Left kidney (tissue), 2 donors: ENCODE measurements around the gene IKZF3. TPM values are rescaled to one million over a fixed set of nuclear protein-coding genes. Genes with fewer than 3 reads are reported as not detected.
"Not testable (repeated sequence)": the region's sequence is repeated elsewhere in the genome, so short reads cannot be mapped to it uniquely, and the experiment has no call there.

Experiments used
- DNase-seq: peaks from one replicate; pipeline ENCODE4 v3.0.0-alpha.2; 2013
- polyA plus RNA-seq: library from polyadenylated mRNA; unstranded; fragments of 120-200 nt; gene quantifications from one replicate; pipeline ENCODE4 v1.2.1, GENCODE V29; 2013; ENCODE audit not compliant: insufficient read length

The IKZF3 gene
- polyA plus RNA-seq, 1 donor: 0.37 TPM

GRCh38 chr17:39716879-39717536 is 147.1 kb downstream of the IKZF3 start:
- DNase-seq: no peak

- DNase-seq: no peak
Measured at GRCh38 chr17:39716073-39716818, 147.9 kb downstream of the IKZF3 start.

GRCh38 chr17:39715375-39716072 is 148.6 kb downstream of the IKZF3 start:
- DNase-seq: no peak

- no peak for DNase-seq
Measured at GRCh38 chr17:39714234-39714633, 149.9 kb downstream of the IKZF3 start.

- no peak for DNase-seq
Measured at GRCh38 chr17:39711851-39712250, 152.3 kb downstream of the IKZF3 start.

- DNase-seq: not testable (repeated sequence)
Measured at GRCh38 chr17:39711071-39711470, 153.0 kb downstream of the IKZF3 start.

DNA sequence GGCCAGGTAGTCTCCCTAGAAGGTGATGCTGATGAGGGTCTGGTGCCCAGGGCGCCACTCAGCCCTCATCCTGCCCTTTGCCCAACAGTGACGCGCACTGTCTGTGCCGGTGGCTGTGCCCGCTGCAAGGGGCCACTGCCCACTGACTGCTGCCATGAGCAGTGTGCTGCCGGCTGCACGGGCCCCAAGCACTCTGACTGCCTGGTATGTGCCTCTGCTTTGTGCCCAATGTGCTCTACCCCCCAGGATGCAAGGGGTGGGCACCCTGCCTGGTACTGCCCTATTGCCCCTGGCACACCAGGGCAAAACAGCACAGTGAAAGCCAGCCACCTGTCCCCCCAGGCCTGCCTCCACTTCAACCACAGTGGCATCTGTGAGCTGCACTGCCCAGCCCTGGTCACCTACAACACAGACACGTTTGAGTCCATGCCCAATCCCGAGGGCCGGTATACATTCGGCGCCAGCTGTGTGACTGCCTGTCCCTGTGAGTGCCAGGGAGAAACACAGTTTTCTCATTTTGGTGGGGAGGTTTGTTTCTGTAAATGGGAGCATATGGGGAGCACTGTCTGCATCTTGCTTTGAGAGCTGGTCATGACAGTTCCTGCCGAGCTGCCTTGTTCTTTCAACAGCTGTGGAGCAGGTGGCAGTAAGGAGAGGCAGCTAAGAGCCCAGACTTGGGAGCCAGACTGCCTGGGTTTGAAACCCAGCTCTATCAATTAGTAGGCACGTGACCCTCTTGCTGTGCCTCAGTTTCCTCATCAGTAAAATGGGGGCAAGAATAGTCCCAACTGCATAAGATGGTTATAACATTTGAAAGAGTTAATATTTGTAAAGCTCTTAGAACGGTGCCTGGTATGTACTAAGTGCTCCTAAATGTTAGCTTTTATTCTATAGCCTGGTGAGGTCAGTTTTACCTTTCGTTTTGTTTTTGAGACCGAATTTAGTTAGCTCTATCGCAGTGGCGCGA is 153.8 kb downstream of the IKZF3 start:
- DNase-seq: no peak

DNA sequence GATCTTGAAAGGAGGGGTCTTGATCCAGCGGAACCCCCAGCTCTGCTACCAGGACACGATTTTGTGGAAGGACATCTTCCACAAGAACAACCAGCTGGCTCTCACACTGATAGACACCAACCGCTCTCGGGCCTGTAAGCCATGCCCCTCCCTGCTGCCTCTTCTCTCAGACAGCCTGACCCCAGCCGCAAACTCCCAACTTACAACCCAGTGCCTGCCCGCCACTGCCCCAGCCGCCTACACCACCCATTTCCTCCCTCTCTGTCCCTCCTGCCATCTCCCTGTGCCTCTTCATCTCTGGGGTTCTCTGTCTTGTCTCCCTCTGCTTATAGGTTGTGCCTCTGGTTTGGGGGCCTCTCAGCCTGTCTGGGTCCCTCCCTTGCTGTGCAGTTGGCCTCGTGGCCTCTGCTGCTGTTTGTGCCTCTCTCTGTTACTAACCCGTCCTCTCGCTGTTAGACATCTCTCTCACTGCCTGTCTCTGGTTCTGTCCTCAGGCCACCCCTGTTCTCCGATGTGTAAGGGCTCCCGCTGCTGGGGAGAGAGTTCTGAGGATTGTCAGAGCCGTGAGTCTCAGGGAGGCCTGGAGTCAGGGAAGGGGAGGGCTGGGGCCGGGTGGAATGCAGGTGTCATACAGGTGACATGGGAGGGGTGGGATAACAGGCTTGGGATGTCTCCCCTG is 154.7 kb downstream of the IKZF3 start:
- no peak for DNase-seq

Other genes with a start within 250 kb of the IKZF3 start
- gene PPP1R1B, start 237.4 kb downstream of the IKZF3 start, polyA plus RNA-seq: 15.2 TPM
- gene STARD3, start 227.2 kb downstream of the IKZF3 start, polyA plus RNA-seq: 52.3 TPM
- gene TCAP, start 199.0 kb downstream of the IKZF3 start, polyA plus RNA-seq: 1.5 TPM
- 1.7 TPM for gene PNMT, start 195.9 kb downstream of the IKZF3 start, polyA plus RNA-seq
- gene PGAP3, start 176.3 kb downstream of the IKZF3 start, polyA plus RNA-seq: 38.1 TPM
- gene ERBB2, start 164.2 kb downstream of the IKZF3 start, polyA plus RNA-seq: 173 TPM
- 27.5 TPM for gene MIEN1, start 133.8 kb downstream of the IKZF3 start, polyA plus RNA-seq
- gene GRB7, start 126.4 kb downstream of the IKZF3 start, polyA plus RNA-seq: 38.8 TPM
- gene ZPBP2, start 3.9 kb upstream of the IKZF3 start, polyA plus RNA-seq: not detected
- gene GSDMB, start 54.3 kb upstream of the IKZF3 start, polyA plus RNA-seq: 29.5 TPM
- 96.3 TPM for gene ORMDL3, start 63.3 kb upstream of the IKZF3 start, polyA plus RNA-seq
- gene LRRC3C, start 63.4 kb upstream of the IKZF3 start, polyA plus RNA-seq: not detected
- gene GSDMA, start 98.7 kb upstream of the IKZF3 start, polyA plus RNA-seq: 2.9 TPM
- 106 TPM for gene PSMD3, start 116.5 kb upstream of the IKZF3 start, polyA plus RNA-seq
- not detected for gene CSF3, start 151.1 kb upstream of the IKZF3 start, polyA plus RNA-seq
- 127 TPM for gene MED24, start 190.1 kb upstream of the IKZF3 start, polyA plus RNA-seq
- gene THRA, start 198.7 kb upstream of the IKZF3 start, polyA plus RNA-seq: 48.2 TPM
- 4.1 TPM for gene NR1D1, start 236.3 kb upstream of the IKZF3 start, polyA plus RNA-seq